H1 (cell line): ENCODE data around the gene TYMS. TPM values are rescaled to one million over a fixed set of nuclear protein-coding genes. Genes with fewer than 3 reads are reported as not detected.

ENCODE experiments used
- CTCF ChIA-PET: fragments of 300-600 bp; sonication (Branson Sonifier 250); formaldehyde crosslinking; loops from one replicate; lab custom pipeline; 2021; ENCODE audit not compliant: partially characterized antibody; lab: Charles Lee
- POLR2A ChIA-PET: fragments of 300-600 bp; sonication (Branson Sonifier 250); formaldehyde crosslinking; loops from one replicate; lab custom pipeline; 2021; ENCODE audit warnings: inconsistent platforms; ENCODE audit not compliant: partially characterized antibody; lab: Charles Lee
- DNase-seq, 2 experiments: peaks; one replicate each; pipeline versions ENCODE4 v3.0.0 to v3.0.0-alpha.2; 2010 to 2022; ENCODE audit warnings: low spot score in 2 of 2, low read depth in 1 of 2, mixed read lengths in 1 of 2
- FAIRE-seq: peaks from 2 replicates; lab custom pipeline; 2011; peaks lifted over from hg19 to GRCh38; lab: Jason Lieb, UNC
- H2AFZ ChIP-seq: 2 replicates; pipeline ENCODE4 v1.8.1; 2012; ENCODE audit warnings: low read length, inconsistent platforms
- H2AK5ac ChIP-seq: 2 replicates; pipeline ENCODE4 v1.6.1; 2013; ENCODE audit warnings: low read depth, low read length
- H2BK120ac ChIP-seq: replicated peaks from 2 replicates; pipeline ENCODE3; 2013; ENCODE audit warnings: low read depth, low read length, inconsistent platforms
- H2BK12ac ChIP-seq: 2 replicates; pipeline ENCODE4 v1.6.1; 2013; ENCODE audit warnings: low read depth, low read length
- H2BK15ac ChIP-seq: 2 replicates; pipeline ENCODE4 v1.6.1; 2013; ENCODE audit warnings: low read length
- H2BK20ac ChIP-seq: 2 replicates; pipeline ENCODE4 v1.6.1; 2013; ENCODE audit warnings: low read length
- H2BK5ac ChIP-seq: 2 replicates; pipeline ENCODE4 v1.6.1; 2013; ENCODE audit warnings: low read depth, low read length
- H3K14ac ChIP-seq: 2 replicates; pipeline ENCODE4 v1.6.1; 2013; ENCODE audit warnings: inconsistent platforms; ENCODE audit not compliant: insufficient read length
- H3K18ac ChIP-seq: 2 replicates; pipeline ENCODE4 v1.6.1; 2013; ENCODE audit warnings: low read length; ENCODE audit errors: extremely low read depth
- H3K23ac ChIP-seq: 2 replicates; pipeline ENCODE4 v1.6.1; 2013; ENCODE audit warnings: inconsistent platforms; ENCODE audit not compliant: insufficient read length
- H3K23me2 ChIP-seq: 2 replicates; pipeline ENCODE4 v1.6.1; 2013; ENCODE audit warnings: low read depth, low read length
- H3K27ac ChIP-seq: 2 replicates; pipeline ENCODE4 v1.6.1; 2011; ENCODE audit warnings: low read depth, low read length, inconsistent platforms
- H3K27me3 ChIP-seq, 4 experiments: replicated peaks in 1 of 4; 1 replicate in 1 of 4; 2 replicates in 3 of 4; pipeline versions ENCODE4 v1.6.1 to v1.8.1; 2011 to 2013; ENCODE audit warnings: low read length in 3 of 4, mild to moderate bottlenecking in 3 of 4, inconsistent platforms in 2 of 4, mixed read lengths in 2 of 4, moderate library complexity in 1 of 4; ENCODE audit not compliant: control insufficient read depth in 3 of 4, insufficient read depth in 3 of 4; ENCODE audit errors: extremely low read depth in 1 of 4
- H3K36me3 ChIP-seq, 4 experiments: 2 replicates each; pipeline versions ENCODE4 v1.6.1 to v1.8.1; 2011 to 2013; ENCODE audit warnings: mild to moderate bottlenecking in 4 of 4, low read length in 3 of 4, moderate library complexity in 2 of 4, control low read depth in 1 of 4, inconsistent platforms in 1 of 4; ENCODE audit not compliant: insufficient read depth in 4 of 4, control insufficient read depth in 2 of 4
- H3K4ac ChIP-seq: replicated peaks from 2 replicates; pipeline ENCODE3; 2013; ENCODE audit warnings: low read length, low read depth, mixed read lengths, inconsistent platforms; ENCODE audit not compliant: insufficient read length
- H3K4me1 ChIP-seq, 4 experiments: replicated peaks in 1 of 4; 1 replicate in 1 of 4; 2 replicates in 3 of 4; pipeline versions ENCODE4 v1.6.1 to v1.8.1; 2011 to 2013; ENCODE audit warnings: low read length in 3 of 4, inconsistent platforms in 2 of 4, mixed read lengths in 1 of 4; ENCODE audit not compliant: insufficient read depth in 4 of 4, control insufficient read depth in 3 of 4
- H3K4me2 ChIP-seq, 2 experiments: 2 replicates each; pipeline versions ENCODE4 v1.6.1 to v1.8.1; 2011 to 2013; ENCODE audit warnings: low read depth in 2 of 2, low read length in 2 of 2, control low read depth in 1 of 2, inconsistent platforms in 1 of 2, mild to moderate bottlenecking in 1 of 2; ENCODE audit not compliant: insufficient read depth in 1 of 2
- H3K4me3 ChIP-seq, 4 experiments: fragments of 200-600, 300-600 bp in 1 of 4; sonication (generic), shearing (Covaris generic), sonication (Bioruptor Twin) in 1 of 4; 2 replicates each; pipeline versions ENCODE4 v1.5.1 to v1.8.1; 2011 to 2016; ENCODE audit warnings: low read length in 4 of 4, low read depth in 3 of 4, control low read depth in 2 of 4, inconsistent platforms in 2 of 4, mild to moderate bottlenecking in 2 of 4, mixed read lengths in 1 of 4, moderate library complexity in 1 of 4; ENCODE audit not compliant: insufficient read depth in 2 of 4; ENCODE audit errors: extremely low read depth in 1 of 4
- H3K56ac ChIP-seq: replicated peaks from 2 replicates; pipeline ENCODE3; 2013; ENCODE audit warnings: low read depth, mild to moderate bottlenecking, mixed read lengths, low read length, inconsistent platforms; ENCODE audit not compliant: insufficient read length
- H3K79me1 ChIP-seq: 2 replicates; pipeline ENCODE4 v1.6.1; 2013; ENCODE audit warnings: low read depth, low read length, control low read depth
- H3K79me2 ChIP-seq, 2 experiments: 2 replicates each; pipeline versions ENCODE4 v1.6.1 to v1.8.1; 2012 to 2013; ENCODE audit warnings: low read length in 2 of 2, mild to moderate bottlenecking in 2 of 2, inconsistent platforms in 1 of 2; ENCODE audit not compliant: insufficient read depth in 2 of 2, control insufficient read depth in 1 of 2
- H3K9ac ChIP-seq, 4 experiments: replicated peaks in 1 of 4; 1 replicate in 1 of 4; 2 replicates in 3 of 4; pipeline versions ENCODE4 v1.6.1 to v1.8.1; 2011 to 2013; ENCODE audit warnings: low read depth in 3 of 4, low read length in 3 of 4, control low read depth in 2 of 4, mild to moderate bottlenecking in 2 of 4, moderate library complexity in 2 of 4, inconsistent platforms in 1 of 4; ENCODE audit errors: extremely low read depth in 1 of 4
- H3K9me3 ChIP-seq, 2 experiments: 2 replicates each; pipeline versions ENCODE4 v1.6.1 to v1.8.1; 2012 to 2013; ENCODE audit warnings: mild to moderate bottlenecking in 2 of 2, moderate library complexity in 2 of 2, control low read depth in 1 of 2, inconsistent platforms in 1 of 2, low read depth in 1 of 2, low read length in 1 of 2, mixed read lengths in 1 of 2; ENCODE audit not compliant: insufficient read depth in 2 of 2
- H4K20me1 ChIP-seq, 2 experiments: replicated peaks in 1 of 2; 2 replicates each; pipeline versions ENCODE3 to v1.8.1; 2011 to 2013; ENCODE audit warnings: inconsistent platforms in 2 of 2, low read length in 2 of 2, mild to moderate bottlenecking in 1 of 2; ENCODE audit not compliant: insufficient read depth in 2 of 2, control insufficient read depth in 1 of 2
- H4K5ac ChIP-seq: 2 replicates; pipeline ENCODE4 v1.6.1; 2013; ENCODE audit warnings: low read length, low read depth, mixed read lengths, inconsistent platforms; ENCODE audit not compliant: insufficient read length
- H4K8ac ChIP-seq: 2 replicates; pipeline ENCODE4 v1.8.0; 2013; ENCODE audit warnings: mild to moderate bottlenecking, moderate library complexity, low read length, inconsistent platforms; ENCODE audit not compliant: insufficient read depth; ENCODE audit errors: extremely low read depth
- H4K91ac ChIP-seq: replicated peaks from 2 replicates; pipeline ENCODE3; 2013; ENCODE audit warnings: low read length, mixed read lengths, inconsistent platforms; ENCODE audit not compliant: insufficient read length
- CBX8 ChIP-seq: fragments of 300-800, 300-1000 bp; sonication (generic); IDR thresholded peaks from 2 replicates; pipeline ENCODE4 v1.7.1; 2016; ENCODE audit warnings: low read depth, low read length, borderline replicate concordance
- CHD1 ChIP-seq: IDR thresholded peaks from 2 replicates; pipeline ENCODE4 v1.6.1; 2012; ENCODE audit warnings: low read depth, low read length, improper control_type of control experiment
- FOSL1 ChIP-seq: IDR thresholded peaks from 2 replicates; pipeline ENCODE4 v1.6.1; 2011; ENCODE audit warnings: mild to moderate bottlenecking, low read depth, low read length, moderate library complexity; ENCODE audit not compliant: insufficient read depth
- TBP ChIP-seq: IDR thresholded peaks from 2 replicates; pipeline ENCODE4 v1.6.1; 2011; ENCODE audit warnings: low read depth, low read length, improper control_type of control experiment
- WGBS, 2 experiments: shearing (Covaris generic) in 1 of 2; methylation state at CpG; one replicate each; pipeline versions ENCODE4 v1.1.6 to v1.1.7; 2013 to 2015; ENCODE audit warnings: low lambda C conversion rate in 2 of 2, mixed read lengths in 2 of 2, inconsistent platforms in 1 of 2, low coverage in 1 of 2, missing lambda C conversion rate in 1 of 2; ENCODE audit not compliant: insufficient replicate concordance in 2 of 2, insufficient coverage in 1 of 2, insufficient read length in 1 of 2; ENCODE audit errors: extremely low coverage in 1 of 2, missing lambda C conversion rate in 1 of 2; 5-methylcytosine and 5-hydroxymethylcytosine counted together
- polyA plus RNA-seq, 7 experiments: library from polyadenylated mRNA; depleted of rRNA in 3 of 7; stranded (reverse) in 5 of 7; unstranded in 2 of 7; fragments of >200 nt in 5 of 7; fragments of 200-250 nt in 2 of 7; gene quantifications; 1 replicate in 5 of 7; 2 replicates in 1 of 7; 4 replicates in 1 of 7; pipeline versions ENCODE4 v1.2.1 to v1.2.3, GENCODE V29; 2011 to 2013; ENCODE audit warnings: missing spikeins in 2 of 7, mixed read lengths in 2 of 7
- total RNA-seq: library from RNA; stranded (reverse); fragmentation: NEBNext Ultra II Directional; extraction: Animal tissue kit (Norgen Biotek cat#: 25700); gene quantifications from 2 replicates; pipeline ENCODE4 v1.2.1, GENCODE V29; 2021

The TYMS gene
- total and polyA plus RNA-seq, 2 of the 8 experiments (the other 6 are each of a cell fraction or from before 2014, with no cell fraction given) = 91.9 to 110 TPM

DNA sequence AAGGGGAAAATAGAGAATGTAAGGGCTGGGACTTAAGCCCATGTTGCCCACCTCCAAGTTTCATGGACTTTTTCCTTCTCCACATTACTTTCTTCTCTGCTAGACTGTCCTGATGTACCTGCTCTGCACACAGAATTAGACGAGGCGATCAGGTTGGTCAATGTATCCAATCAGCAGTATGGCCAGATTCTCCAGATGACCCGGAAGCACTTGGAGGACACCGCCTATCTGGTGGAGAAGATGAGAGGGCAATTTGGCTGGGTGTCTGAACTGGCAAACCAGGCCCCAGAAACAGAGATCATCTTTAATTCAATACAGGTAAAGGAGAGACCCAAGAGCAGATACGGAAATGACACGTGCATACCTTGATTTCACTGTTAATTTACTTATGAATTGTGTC is 16.2 kb upstream of the TYMS start:
- Histone ChIP-seq H4K5ac (no peak overlapping the region), H3K23ac (no peak overlapping the region), H3K18ac (no peak overlapping the region), H2BK15ac (no peak overlapping the region), H3K79me1 (no peaks in the 10 kb centered on the region), H3K14ac (no peak overlapping the region), H3K4me3 (no peak overlapping the region), H3K9me3 (no peaks in the 10 kb centered on the region), H3K4me2 (no peak overlapping the region)
- FAIRE-seq = no peak
- TF ChIP-seq FOSL1 (no peak), TBP (no peak), CBX8 (no peak), CHD1 (no peak)
- TF ChIP-seq, all 59 proteins: peak for 0
- Histone ChIP-seq H3K23me2 (no peaks in the 10 kb centered on the region; the same call in 1 of the 2 replicates), H3K4ac (no peak overlapping the region), H4K91ac (no peak overlapping the region), H3K9ac (no peak overlapping the region), H2BK12ac (no peak overlapping the region), H2BK120ac (no peak overlapping the region), H2AFZ (no peak overlapping the region), H3K4me1 (peaks cover 0 to 2% (median 0%) of the 10 kb centered on the region in 4 experiments; a peak in 1 of 7 replicates), H3K79me2 (no peaks in the 10 kb centered on the region), H3K36me3 (no peaks in the 10 kb centered on the region), H4K8ac (no peak overlapping the region), H3K56ac (no peak overlapping the region), H2AK5ac (no peak overlapping the region), H3K27ac (no peak overlapping the region), H4K20me1 (no peaks in the 10 kb centered on the region), H2BK5ac (no peak overlapping the region), H2BK20ac (no peak overlapping the region), H3K27me3 (no peaks in the 10 kb centered on the region)
- 93% methylated on average over 6 of the region's 6 CpGs; no CpG with 5 or more reads in 1 of the 2 experiments for WGBS, 2 experiments
- CTCF ChIA-PET = interaction anchor here (0.6 to 5.0 kb wide), 5 partner anchors 12 to 76 kb away, joined by 3 to 24 read pairs (median 3); no protein-coding TSS in a partner anchor
- DNase-seq = no peak
- POLR2A ChIA-PET = no interaction called here
